Stimulated activated CD8-positive, alpha-beta memory T cell treated with anti-CD3 and anti-CD28 coated beads, Interleukin-2, amount 100 ng/mL, for 1 hour (primary cell): ENCODE data around the gene ADGRB3.

Source experiments
- DNase-seq, 2 donors: peaks; one replicate each; pipeline ENCODE4 v3.0.0-alpha.2; 2020; ENCODE audit warnings: low read depth in 2 of 2

Gene ADGRB3

DNA sequence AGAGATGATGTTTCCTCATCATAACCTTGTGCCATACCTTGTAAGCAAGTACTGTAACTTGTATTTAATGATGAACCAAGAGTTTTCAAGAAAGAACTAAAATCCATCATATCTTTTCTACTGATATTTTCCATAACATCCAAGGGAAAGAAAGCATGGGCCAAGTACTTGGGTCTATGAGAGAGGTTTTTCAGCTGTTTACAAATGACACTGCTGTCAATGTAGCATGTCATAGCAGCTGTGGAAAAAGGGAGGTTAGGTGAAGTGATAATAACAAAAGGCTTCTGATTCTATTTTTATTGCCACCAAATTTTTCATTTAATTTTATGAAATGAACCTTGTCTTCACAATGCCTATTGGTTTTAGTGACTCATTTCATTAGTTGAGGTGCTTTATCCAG is 679.4 kb downstream of the ADGRB3 start:
- no peak for DNase-seq

DNA sequence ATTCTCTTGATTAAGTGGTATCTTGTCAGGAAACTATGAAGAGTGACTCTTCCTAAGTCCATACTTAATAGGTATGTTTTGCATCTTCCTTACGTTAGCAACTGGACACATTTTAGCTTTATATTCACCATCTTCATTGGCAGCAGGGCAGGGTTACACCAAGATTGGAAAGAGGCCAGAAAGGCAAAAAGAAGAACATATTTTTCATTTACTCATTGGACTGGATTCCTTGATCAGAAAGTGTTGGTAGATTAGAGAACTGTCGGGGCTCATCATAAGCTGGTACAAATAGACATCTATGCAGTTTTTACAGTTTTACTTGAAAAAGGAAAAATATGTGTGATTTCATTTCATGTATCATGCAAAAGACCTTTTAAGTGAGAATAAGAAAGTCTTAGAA is 696.8 kb downstream of the ADGRB3 start:
- DNase-seq, result no peak

DNA sequence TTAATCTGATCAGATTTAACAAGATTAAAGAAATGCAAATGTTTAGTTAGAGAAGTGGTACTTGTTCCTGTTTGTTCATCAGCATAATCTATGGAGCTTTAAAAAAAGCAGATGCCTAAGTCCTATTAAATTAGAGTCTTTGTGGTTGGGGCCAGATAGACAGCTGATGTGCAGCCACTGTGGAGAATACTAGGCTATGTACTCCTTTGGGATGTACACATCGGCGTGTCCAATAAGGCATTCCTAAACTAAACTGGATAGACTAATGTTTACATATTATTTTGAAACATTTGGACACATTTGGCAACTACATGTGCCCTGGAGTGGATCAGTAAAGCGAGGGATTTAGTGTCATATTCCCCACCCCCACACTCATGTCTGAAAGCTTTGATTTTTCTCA is 702.2 kb downstream of the ADGRB3 start:
- no peak for DNase-seq

GRCh38 chr6:69338431-69339162 is 703.5 kb downstream of the ADGRB3 start:
- DNase-seq, result no peak

DNA sequence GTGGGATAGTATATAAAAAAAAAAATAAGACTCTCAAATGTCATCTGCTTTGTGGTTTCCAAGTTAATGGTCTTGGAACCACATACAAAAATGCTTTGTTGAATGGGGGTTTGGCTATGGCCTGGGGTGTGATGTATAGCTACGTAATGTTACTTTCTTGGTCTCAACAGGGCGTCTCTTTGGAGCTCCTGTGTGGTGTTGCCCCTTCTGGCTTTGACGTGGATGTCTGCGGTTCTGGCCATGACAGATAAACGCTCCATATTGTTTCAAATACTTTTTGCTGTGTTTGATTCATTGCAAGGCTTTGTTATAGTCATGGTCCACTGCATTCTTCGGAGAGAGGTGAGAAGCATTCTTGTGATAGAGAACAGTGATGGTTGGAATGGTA is 704.1 kb downstream of the ADGRB3 start:
- no peak for DNase-seq

DNA sequence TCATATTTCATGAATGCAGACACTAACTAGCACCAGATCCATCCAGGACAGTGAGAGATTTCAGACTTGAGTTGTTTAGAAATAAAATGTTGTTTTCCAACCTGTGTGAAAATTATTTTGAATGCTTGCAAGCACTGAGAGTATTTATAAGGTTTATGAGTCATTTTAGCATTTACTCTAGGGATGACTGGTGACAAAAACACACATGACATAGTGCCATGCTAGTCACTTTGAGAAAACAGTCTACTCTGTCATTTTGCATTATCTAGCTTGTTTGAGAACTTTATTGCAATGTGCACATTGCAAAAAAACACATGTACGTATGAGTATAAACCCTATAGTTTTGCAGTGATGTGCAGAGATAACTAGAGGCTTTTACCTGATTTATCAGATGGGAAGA is 705.1 kb downstream of the ADGRB3 start:
- DNase-seq, result no peak

DNA sequence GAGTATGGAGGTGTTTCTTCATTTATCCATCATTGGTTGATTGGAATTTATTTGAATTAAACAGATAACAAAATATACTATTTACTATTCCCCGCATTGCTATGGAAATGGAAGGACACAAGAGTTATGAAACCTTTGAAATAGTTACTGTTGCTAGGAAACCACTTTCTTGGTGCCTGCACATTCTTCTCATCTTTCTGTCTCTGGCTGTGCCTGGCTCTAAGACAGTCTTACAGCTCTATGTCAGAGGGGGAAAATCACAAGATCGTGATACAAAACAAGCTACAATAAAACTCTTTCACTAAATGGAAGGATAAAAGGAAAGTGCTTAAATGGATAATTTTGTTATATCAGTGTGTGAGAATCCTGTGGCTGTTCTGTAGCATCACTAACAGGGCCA is 708.8 kb downstream of the ADGRB3 start:
- no peak for DNase-seq

GRCh38 chr6:69349771-69350170 is 714.7 kb downstream of the ADGRB3 start:
- no peak for DNase-seq

GRCh38 chr6:69362209-69362608 is 727.1 kb downstream of the ADGRB3 start:
- DNase-seq, result no peak

DNA sequence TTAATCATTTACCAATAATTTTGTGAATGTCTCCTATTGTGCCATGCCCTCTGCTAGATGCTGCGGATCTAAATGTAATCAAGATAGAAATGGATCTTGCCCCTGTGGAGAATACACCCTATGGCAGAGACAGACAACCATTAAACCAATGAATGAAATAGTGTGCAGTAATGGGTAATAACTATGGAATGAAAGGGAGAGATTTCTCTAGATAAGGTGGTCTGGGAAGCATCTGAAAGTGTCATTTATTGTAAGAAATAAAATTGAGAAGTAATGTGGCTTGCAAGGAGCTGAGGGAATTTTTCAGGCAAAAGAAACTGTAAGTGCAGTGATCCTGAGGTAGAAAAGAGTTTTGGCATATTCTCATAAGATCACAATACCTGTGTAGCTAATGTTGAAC is 731.7 kb downstream of the ADGRB3 start:
- DNase-seq, result no peak

GRCh38 chr6:69368613-69369012 is 733.5 kb downstream of the ADGRB3 start:
- DNase-seq, result no peak

DNA sequence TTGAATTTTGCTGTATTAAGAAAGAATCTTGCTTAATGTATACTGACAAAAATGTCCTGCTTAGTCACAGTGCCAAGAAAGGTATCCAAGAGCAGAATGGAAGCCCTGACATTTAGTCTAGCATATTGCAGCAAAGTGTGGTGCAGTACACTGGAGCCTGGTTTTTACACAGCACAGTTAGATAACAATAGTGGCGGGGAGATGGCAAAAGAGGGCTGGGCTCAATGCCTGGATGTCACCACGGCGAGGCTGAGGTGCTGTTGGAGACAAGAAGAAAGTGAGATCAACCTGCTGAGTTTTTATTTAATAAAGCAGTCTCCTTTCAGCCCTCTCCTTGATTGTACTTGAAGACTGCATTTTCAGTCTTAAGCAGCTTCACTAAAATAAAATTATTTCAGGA is 735.7 kb downstream of the ADGRB3 start:
- no peak for DNase-seq

GRCh38 chr6:69378326-69378725 is 743.2 kb downstream of the ADGRB3 start:
- DNase-seq, result no peak

DNA sequence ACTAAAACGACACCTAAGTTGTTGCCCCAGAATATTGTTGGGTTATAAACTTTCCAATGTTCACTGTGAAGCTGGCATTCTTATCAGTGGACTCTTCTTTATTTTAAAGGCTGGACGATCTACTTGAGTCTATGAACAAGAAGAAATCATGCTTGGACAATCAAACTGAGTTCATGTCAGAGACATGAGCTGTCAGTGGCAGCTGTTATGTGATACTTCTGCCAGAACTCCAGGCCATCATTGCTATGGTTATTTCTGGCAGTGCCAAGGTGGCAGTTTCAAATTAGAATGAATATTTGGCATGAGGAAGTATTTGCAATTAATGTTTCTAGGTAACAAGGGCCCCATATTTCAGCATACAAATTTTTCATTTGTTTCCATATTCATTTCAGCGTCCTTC is 744.4 kb downstream of the ADGRB3 start:
- DNase-seq, result no peak

GRCh38 chr6:69383627-69384026 is 748.5 kb downstream of the ADGRB3 start:
- DNase-seq, result no peak

- DNase-seq, result no peak
Observed at GRCh38 chr6:69386426-69386825, 751.3 kb downstream of the ADGRB3 start.

GRCh38 chr6:69390125-69390524 is 755.0 kb downstream of the ADGRB3 start:
- DNase-seq, result no peak

- no peak for DNase-seq
Observed at GRCh38 chr6:69391106-69391505, 756.0 kb downstream of the ADGRB3 start.

DNA sequence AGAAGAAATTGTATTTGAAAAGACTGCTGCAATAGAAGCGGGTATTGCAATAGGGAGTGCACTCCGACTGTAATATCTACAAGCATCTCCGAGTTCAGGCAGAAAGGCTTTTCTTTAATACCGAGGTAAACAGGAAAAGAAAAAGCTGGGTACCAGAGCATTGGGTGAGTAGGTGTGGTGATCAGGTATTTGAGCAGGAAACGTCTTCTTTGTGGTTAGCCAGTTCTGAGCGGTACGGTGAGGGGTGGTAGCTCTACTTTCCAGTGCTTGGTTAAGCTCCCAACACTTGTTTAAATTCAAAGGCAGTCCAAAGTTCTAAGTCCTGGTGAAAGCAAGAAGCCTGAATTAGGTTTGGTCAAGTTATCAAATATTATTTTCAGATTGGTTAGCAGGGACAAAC is 757.7 kb downstream of the ADGRB3 start:
- no peak for DNase-seq

DNA sequence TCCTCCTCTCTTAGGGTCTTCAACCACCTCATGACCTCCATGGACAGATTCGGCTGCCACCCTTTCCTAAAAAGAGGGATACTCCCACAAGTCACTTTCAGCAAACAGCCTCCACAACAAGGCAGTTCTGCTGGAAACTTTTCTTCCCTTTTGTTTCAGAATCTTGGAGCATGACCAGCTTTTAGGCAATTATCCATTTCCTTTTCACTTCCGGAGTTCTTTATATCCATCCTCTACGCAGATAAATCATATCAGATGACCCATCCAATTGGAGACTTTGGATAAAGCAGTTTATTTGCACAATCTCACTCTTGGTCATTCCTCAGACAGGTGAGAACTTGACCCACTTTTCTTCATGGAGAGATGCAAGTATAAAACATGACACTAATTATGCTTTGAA is 763.2 kb downstream of the ADGRB3 start:
- DNase-seq, result no peak

DNA sequence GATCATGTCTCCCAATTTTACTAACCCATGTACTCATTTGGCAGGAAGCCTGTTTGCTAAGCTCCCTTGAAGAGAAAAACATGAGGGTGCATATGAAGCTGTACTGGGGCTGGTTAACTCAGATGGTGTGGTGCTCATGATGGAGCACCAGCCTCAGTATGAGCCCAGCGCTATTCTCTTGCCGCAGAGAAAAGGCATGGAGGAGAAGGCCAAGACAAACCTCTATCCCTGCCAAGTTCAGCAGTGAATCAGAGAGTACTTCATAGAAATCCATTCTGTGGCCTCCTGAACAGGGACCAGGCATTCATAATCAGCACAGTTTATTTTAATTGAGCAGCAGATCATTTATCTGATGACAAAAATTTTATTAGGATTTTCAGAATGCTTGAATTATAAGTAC is 763.6 kb downstream of the ADGRB3 start:
- DNase-seq, result no peak

DNA sequence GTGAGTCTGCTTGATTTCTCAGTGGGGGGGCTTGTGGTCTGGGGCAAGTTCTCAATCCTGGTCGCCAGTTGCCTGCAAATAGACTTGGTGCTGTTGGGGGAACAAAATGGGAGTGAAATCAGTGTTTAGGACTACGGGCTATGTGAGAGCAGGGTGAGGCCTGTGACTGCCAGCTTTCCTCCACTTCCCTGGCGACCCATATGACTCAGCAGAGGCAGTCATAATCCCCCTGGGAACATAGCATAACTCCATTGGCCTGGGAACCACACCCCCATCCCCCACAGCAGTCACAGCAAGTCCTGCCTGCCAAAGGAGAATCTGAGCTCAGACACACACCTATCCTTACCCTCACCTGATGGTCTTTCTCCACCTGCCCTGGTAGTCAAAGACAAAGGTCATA is 773.8 kb downstream of the ADGRB3 start:
- DNase-seq, result no peak

GRCh38 chr6:69416776-69417175 is 781.7 kb downstream of the ADGRB3 start:
- no peak for DNase-seq

DNA sequence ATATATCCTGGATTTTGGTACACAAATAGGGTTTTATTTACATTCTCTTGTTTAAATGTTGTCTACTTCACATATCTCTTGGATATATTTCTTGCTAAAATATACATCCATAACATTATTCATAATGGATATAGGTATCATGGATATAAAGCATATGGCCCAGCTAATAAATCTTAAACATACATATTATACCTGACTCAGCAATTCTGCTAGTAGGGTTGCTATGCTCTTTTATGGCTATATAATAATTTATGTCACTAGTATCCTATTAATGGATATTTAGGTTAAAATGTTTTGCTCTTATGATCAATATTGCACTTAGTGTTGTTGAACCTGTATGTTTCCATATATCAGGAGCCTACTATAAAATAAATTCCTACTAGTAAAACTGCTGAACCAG is 786.2 kb downstream of the ADGRB3 start:
- no peak for DNase-seq
